Stimulated activated CD8-positive, alpha-beta memory T cell treated with anti-CD3 and anti-CD28 coated beads, Interleukin-7, amount 100 ng/mL, for 48 hours (primary cell): ENCODE results near the gene SRA1.

Experiments used
- DNase-seq, 2 donors: peaks; one replicate each; pipeline ENCODE4 v3.0.0-alpha.2; 2020; ENCODE audit warnings: low read depth in 1 of 2; ENCODE audit errors: extremely low read depth in 1 of 2

The SRA1 gene

GRCh38 chr5:140571105-140571504 lies 13.8 kb upstream of the SRA1 start:
- no peak for DNase-seq

- no peak for DNase-seq
Observed at GRCh38 chr5:140570488-140570887, 13.2 kb upstream of the SRA1 start.

- DNase-seq: no peak
Observed at GRCh38 chr5:140570058-140570457, 12.8 kb upstream of the SRA1 start.

- DNase-seq: no peak
Observed at GRCh38 chr5:140569197-140569596, 11.9 kb upstream of the SRA1 start.

GRCh38 chr5:140568443-140569063 lies 11.3 kb upstream of the SRA1 start:
- no peak for DNase-seq

- DNase-seq: no peak
Observed at GRCh38 chr5:140567871-140568270, 10.6 kb upstream of the SRA1 start.

- no peak for DNase-seq
Observed at GRCh38 chr5:140567136-140567818, 10.0 kb upstream of the SRA1 start.

- DNase-seq: no peak
Observed at GRCh38 chr5:140566665-140567064, 9.4 kb upstream of the SRA1 start.

- no peak for DNase-seq
Observed at GRCh38 chr5:140565780-140566095, 8.5 kb upstream of the SRA1 start.

GRCh38 chr5:140565024-140565779 lies 7.9 kb upstream of the SRA1 start:
- no peak for DNase-seq

- DNase-seq: peak; percentile 90 to 96
Observed at GRCh38 chr5:140564196-140565023, 7.1 kb upstream of the SRA1 start, which contains the start of the genes APBB3 and SLC35A4. Gene APBB3, minus strand, starts transcription at chr5:140564598. Its CDS starts 353 bp downstream, at chr5:140564245. Gene SLC35A4, plus strand, starts transcription at chr5:140564828. Its CDS starts 2,342 bp downstream, at chr5:140567170.

GRCh38 chr5:140563596-140563995 lies 6.3 kb upstream of the SRA1 start:
- no peak for DNase-seq

- DNase-seq: no peak
Observed at GRCh38 chr5:140561753-140562523, 4.7 kb upstream of the SRA1 start.

GRCh38 chr5:140560227-140560626 lies 3.0 kb upstream of the SRA1 start:
- no peak for DNase-seq

- no peak for DNase-seq
Observed at GRCh38 chr5:140558542-140558941, 1.3 kb upstream of the SRA1 start.

- DNase-seq: no peak
Observed at GRCh38 chr5:140557965-140558364, 692 bp upstream of the SRA1 start.

- no peak for DNase-seq
Observed at GRCh38 chr5:140556438-140556837, 835 bp downstream of the SRA1 start.

GRCh38 chr5:140555747-140556312 lies 1.4 kb downstream of the SRA1 start:
- no peak for DNase-seq

- DNase-seq: no peak
Observed at GRCh38 chr5:140554454-140554853, 2.8 kb downstream of the SRA1 start.

GRCh38 chr5:140553657-140554056 lies 3.6 kb downstream of the SRA1 start:
- no peak for DNase-seq
